Glutamatergic neuron (in vitro differentiated cells): ENCODE measurements around the gene PLEKHM3. TPM values are rescaled to one million over a fixed set of nuclear protein-coding genes. Genes with fewer than 3 reads are reported as not detected.

Experiments
- DNase-seq: peaks from one replicate; pipeline ENCODE4 v3.0.0; 2022
- H3K27ac Mint-ChIP-seq: one replicate; pipeline ENCODE4 v1.8.0; 2020; ENCODE audit warnings: mild to moderate bottlenecking, mixed read lengths, inconsistent platforms; ENCODE audit not compliant: unreplicated experiment
- H3K27me3 Mint-ChIP-seq: one replicate; pipeline ENCODE4 v1.8.0; 2020; ENCODE audit warnings: mild to moderate bottlenecking, moderate library complexity, mixed read lengths, inconsistent platforms; ENCODE audit not compliant: unreplicated experiment
- H3K36me3 Mint-ChIP-seq: one replicate; pipeline ENCODE4 v1.8.0; 2020; ENCODE audit warnings: mild to moderate bottlenecking, mixed read lengths, inconsistent platforms; ENCODE audit not compliant: unreplicated experiment
- H3K4me1 Mint-ChIP-seq: one replicate; pipeline ENCODE4 v1.8.0; 2020; ENCODE audit warnings: mild to moderate bottlenecking, low read depth, mixed read lengths, inconsistent platforms; ENCODE audit not compliant: unreplicated experiment
- H3K4me3 Mint-ChIP-seq: one replicate; pipeline ENCODE4 v1.8.0; 2020; ENCODE audit warnings: mild to moderate bottlenecking, mixed read lengths, inconsistent platforms; ENCODE audit not compliant: unreplicated experiment
- H3K9me3 Mint-ChIP-seq: one replicate; pipeline ENCODE4 v1.8.0; 2020; ENCODE audit warnings: mild to moderate bottlenecking, moderate library complexity, mixed read lengths, inconsistent platforms; ENCODE audit not compliant: unreplicated experiment
- total RNA-seq: library from RNA; stranded (reverse); fragmentation: NEBNext Ultra II Directional; extraction: Animal tissue kit (Norgen Biotek cat#: 25700); gene quantifications from one replicate; pipeline ENCODE4 v1.2.1, GENCODE V29; 2021; ENCODE audit not compliant: unreplicated experiment
- TF ChIP-seq, protein P1 (sequence below): fragments of 200-600 bp; sonication (generic); IDR thresholded peaks from one replicate; pipeline ENCODE4 v1.5.0; 2021; ENCODE audit not compliant: partially characterized antibody, unreplicated experiment

Gene PLEKHM3
- total RNA-seq, 1 donor from 2014 or later = 19.5 TPM

DNA sequence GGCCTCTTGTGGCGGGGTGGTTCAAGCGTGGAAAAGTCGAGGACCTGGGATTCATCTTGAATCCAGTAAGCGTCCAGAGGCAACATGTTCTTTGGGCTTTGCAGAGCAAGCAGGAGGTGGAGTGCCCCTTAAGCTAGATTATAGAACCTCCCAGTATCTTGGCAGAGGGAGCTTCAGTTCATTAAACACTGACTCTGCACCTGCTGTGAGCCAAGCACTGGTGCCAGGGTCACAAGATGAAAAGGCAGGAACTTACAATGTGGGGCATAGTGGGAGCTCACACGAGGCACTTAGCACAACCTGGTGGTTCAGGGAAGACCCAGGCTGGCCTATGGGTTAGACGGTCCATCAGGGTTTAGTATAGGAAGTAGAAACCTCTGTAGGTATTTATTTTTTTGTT is 248.2 kb downstream of the PLEKHM3 start:
- H3K27ac Mint-ChIP-seq = no peak overlapping the region
- H3K4me3 Mint-ChIP-seq = no peak overlapping the region
- H3K9me3 Mint-ChIP-seq = peaks cover 1% of the 10 kb centered on the region
- peaks cover 6% of the 10 kb centered on the region for H3K36me3 Mint-ChIP-seq
- H3K4me1 Mint-ChIP-seq = no peaks in the 10 kb centered on the region
- no peak for DNase-seq
- peaks cover 2% of the 10 kb centered on the region for H3K27me3 Mint-ChIP-seq
- TF ChIP-seq, protein P1, sequence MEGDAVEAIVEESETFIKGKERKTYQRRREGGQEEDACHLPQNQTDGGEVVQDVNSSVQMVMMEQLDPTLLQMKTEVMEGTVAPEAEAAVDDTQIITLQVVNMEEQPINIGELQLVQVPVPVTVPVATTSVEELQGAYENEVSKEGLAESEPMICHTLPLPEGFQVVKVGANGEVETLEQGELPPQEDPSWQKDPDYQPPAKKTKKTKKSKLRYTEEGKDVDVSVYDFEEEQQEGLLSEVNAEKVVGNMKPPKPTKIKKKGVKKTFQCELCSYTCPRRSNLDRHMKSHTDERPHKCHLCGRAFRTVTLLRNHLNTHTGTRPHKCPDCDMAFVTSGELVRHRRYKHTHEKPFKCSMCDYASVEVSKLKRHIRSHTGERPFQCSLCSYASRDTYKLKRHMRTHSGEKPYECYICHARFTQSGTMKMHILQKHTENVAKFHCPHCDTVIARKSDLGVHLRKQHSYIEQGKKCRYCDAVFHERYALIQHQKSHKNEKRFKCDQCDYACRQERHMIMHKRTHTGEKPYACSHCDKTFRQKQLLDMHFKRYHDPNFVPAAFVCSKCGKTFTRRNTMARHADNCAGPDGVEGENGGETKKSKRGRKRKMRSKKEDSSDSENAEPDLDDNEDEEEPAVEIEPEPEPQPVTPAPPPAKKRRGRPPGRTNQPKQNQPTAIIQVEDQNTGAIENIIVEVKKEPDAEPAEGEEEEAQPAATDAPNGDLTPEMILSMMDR = no peak

- no peak overlapping the region for H3K4me3 Mint-ChIP-seq
- DNase-seq = no peak
- peaks cover 6% of the 10 kb centered on the region for H3K27me3 Mint-ChIP-seq
- H3K9me3 Mint-ChIP-seq = peaks cover 4% of the 10 kb centered on the region
- peaks cover 6% of the 10 kb centered on the region for H3K36me3 Mint-ChIP-seq
- H3K27ac Mint-ChIP-seq = no peak overlapping the region
- H3K4me1 Mint-ChIP-seq = no peaks in the 10 kb centered on the region
- TF ChIP-seq, protein P1 = no peak
These were observed 249.9 kb downstream of the PLEKHM3 start for GRCh38 chr2:207775473-207775872.

DNA sequence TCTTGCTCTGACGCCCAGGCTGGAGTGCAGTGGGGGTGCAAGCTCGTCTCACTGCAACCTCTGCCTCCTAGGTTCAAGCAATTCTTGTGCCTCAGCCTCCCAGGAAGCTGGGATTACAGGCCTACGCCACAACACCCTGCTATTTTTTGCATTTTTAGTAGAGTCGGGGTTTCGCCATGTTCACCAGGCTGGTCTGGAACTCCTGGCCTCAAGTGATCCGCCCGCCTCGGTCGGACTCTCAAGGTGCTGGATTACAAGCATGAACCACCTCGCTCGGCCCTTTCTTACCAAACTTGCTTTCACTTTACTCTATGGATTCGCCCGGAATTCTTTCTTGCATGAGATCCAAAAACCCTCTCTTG is 252.5 kb downstream of the PLEKHM3 start:
- Mint-ChIP-seq H3K27ac (no peak overlapping the region), H3K27me3 (peaks cover 16% of the 10 kb centered on the region)
- TF ChIP-seq, protein P1 = no peak

DNA sequence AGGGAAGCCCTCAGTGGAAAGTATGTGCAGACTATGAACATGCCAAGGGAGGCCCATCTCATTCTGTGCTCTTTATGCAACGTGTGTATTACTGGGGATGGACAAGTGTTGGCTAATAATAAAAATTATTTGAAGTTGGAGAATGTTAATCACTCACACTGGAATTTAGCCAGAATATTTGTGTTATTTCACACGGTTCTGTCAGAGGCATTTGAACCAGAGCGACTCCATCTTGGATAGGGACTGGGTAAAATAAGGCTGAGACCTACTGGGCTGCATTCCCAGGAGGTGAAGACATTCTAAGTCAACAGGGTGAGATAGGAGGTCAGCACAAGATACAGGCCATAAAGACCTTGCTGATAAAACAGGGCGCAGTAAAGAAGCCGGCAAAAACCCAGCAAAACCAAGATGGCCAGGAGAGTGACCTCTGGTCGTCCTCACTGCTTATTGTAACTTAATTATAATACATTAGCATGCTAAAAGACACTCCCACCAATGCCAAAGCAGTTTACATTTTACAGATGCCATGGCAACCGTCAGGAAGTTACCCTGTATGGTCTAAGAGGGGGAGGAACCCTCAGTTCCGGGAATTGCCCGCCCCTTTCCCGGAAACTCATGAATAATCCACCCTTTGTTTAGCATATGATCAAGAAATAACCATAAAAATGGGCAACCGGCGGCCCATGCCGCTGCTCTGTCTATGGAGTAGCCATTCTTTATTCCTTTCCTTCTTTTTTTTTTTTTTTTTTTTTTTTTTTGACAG is 253.1 kb downstream of the PLEKHM3 start:
- no peak overlapping the region for H3K27ac Mint-ChIP-seq
- H3K36me3 Mint-ChIP-seq = no peaks in the 10 kb centered on the region
- no peaks in the 10 kb centered on the region for H3K4me1 Mint-ChIP-seq
- peaks cover 5% of the 10 kb centered on the region for H3K9me3 Mint-ChIP-seq
- no peak for DNase-seq
- peaks cover 21% of the 10 kb centered on the region for H3K27me3 Mint-ChIP-seq
- H3K4me3 Mint-ChIP-seq = no peak overlapping the region
- TF ChIP-seq, protein P1 = no peak

More for the DNA sequence above, 252.5 kb downstream of the PLEKHM3 start:
- Mint-ChIP-seq H3K4me1 (no peaks in the 10 kb centered on the region), H3K36me3 (no peaks in the 10 kb centered on the region), H3K4me3 (no peak overlapping the region), H3K9me3 (peaks cover 3% of the 10 kb centered on the region)
- DNase-seq = no peak

GRCh38 chr2:207771421-207771820 is 253.9 kb downstream of the PLEKHM3 start:
- peaks cover 6% of the 10 kb centered on the region for H3K9me3 Mint-ChIP-seq
- H3K4me1 Mint-ChIP-seq = peaks cover under 1% of the 10 kb centered on the region
- H3K4me3 Mint-ChIP-seq = no peak overlapping the region
- no peak overlapping the region for H3K27ac Mint-ChIP-seq
- DNase-seq = no peak
- TF ChIP-seq, protein P1 = no peak
- peaks cover 22% of the 10 kb centered on the region for H3K27me3 Mint-ChIP-seq
- no peaks in the 10 kb centered on the region for H3K36me3 Mint-ChIP-seq
